Endometrial microvascular endothelial cells (primary cell): Measurements from ENCODE around the gene TSEN34. TPM values are rescaled to one million over a fixed set of nuclear protein-coding genes. Genes with fewer than 3 reads are reported as not detected.
"Not testable (repeated sequence)": the region's sequence is repeated elsewhere in the genome, so short reads cannot be mapped to it uniquely, and the experiment has no call there.

Source experiments
- in situ Hi-C: cut with HindIII; loops from 2 replicates; pipeline ENCODE4 v1.10.0; 2017; ENCODE audit warnings: low sequenced_read_pairs, low pct_unique_long_range_greater_than_20kb; ENCODE audit errors: inconsistent ontology term
- total RNA-seq: library from RNA; depleted of rRNA; stranded (reverse); fragments of >200 nt; gene quantifications from one replicate; pipeline ENCODE4 v1.2.3, GENCODE V29; 2015; ENCODE audit errors: inconsistent ontology term

TSEN34 gene
- total RNA-seq, 1 donor from 2014 or later: 77.5 TPM

GRCh38 chr19:54179921-54180461 is 11.1 kb upstream of the TSEN34 start:
- in situ Hi-C loops: no loop called here

- in situ Hi-C loops: no loop called here
These were observed 10.4 kb upstream of the TSEN34 start for GRCh38 chr19:54180691-54181091.

- in situ Hi-C loops: not testable (repeated sequence)
These were observed 9.2 kb upstream of the TSEN34 start for GRCh38 chr19:54181894-54182293.

GRCh38 chr19:54183431-54183830 is 7.7 kb upstream of the TSEN34 start:
- in situ Hi-C loops: no loop called here

GRCh38 chr19:54186351-54186750 is 4.8 kb upstream of the TSEN34 start:
- in situ Hi-C loops: no loop called here

- in situ Hi-C loops: no loop called here
These were observed 4.2 kb upstream of the TSEN34 start for GRCh38 chr19:54186934-54187381.

- in situ Hi-C loops: no loop called here
These were observed 2.8 kb upstream of the TSEN34 start for GRCh38 chr19:54188215-54188871.

GRCh38 chr19:54189145-54189734 is 1.9 kb upstream of the TSEN34 start, which contains the start of gene MBOAT7:
Gene MBOAT7 (minus strand): TSS chr19:54189580. CDS start chr19:54188508, 1,072 bp downstream.
- in situ Hi-C loops: no loop called here

GRCh38 chr19:54189735-54190502 is 1.2 kb upstream of the TSEN34 start:
- in situ Hi-C loops: no loop called here

GRCh38 chr19:54190503-54191010 is 551 bp upstream of the TSEN34 start:
- in situ Hi-C loops: no loop called here

- in situ Hi-C loops: no loop called here
These were observed 824 bp downstream of the TSEN34 start for GRCh38 chr19:54191811-54192453.

- in situ Hi-C loops: no loop called here
These were observed 1.9 kb downstream of the TSEN34 start for GRCh38 chr19:54193011-54193410.

GRCh38 chr19:54194463-54194862 is 3.4 kb downstream of the TSEN34 start:
- in situ Hi-C loops: not testable (repeated sequence)

- in situ Hi-C loops: no loop called here
These were observed 5.4 kb downstream of the TSEN34 start for GRCh38 chr19:54196536-54196935.

- in situ Hi-C loops: no loop called here
These were observed 6.0 kb downstream of the TSEN34 start for GRCh38 chr19:54197121-54197520.

GRCh38 chr19:54199401-54199800 is 8.3 kb downstream of the TSEN34 start:
- in situ Hi-C loops: no loop called here

GRCh38 chr19:54201172-54201701 is 10.1 kb downstream of the TSEN34 start:
- in situ Hi-C loops: no loop called here

- in situ Hi-C loops: no loop called here
These were observed 10.9 kb downstream of the TSEN34 start for GRCh38 chr19:54201980-54202379.

- in situ Hi-C loops: no loop called here
These were observed 12.1 kb downstream of the TSEN34 start for GRCh38 chr19:54203151-54203611.
